CD14-positive monocyte (primary cell): ENCODE results near the gene RAPGEF2. TPM values are rescaled to one million over a fixed set of nuclear protein-coding genes. Genes with fewer than 3 reads are reported as not detected.

Experiments
- DNase-seq, 3 donors: peaks; one replicate each; pipeline ENCODE4 v3.0.0-alpha.2; 2011 to 2022
- H2AFZ ChIP-seq: 2 replicates; pipeline ENCODE4 v1.6.0; 2012; ENCODE audit warnings: mild to moderate bottlenecking, low read depth, low read length, inconsistent platforms; ENCODE audit not compliant: insufficient read depth, poor library complexity, severe bottlenecking
- H3K27ac ChIP-seq, 2 donors: 1 replicate in 1 of 2; 2 replicates in 1 of 2; pipeline ENCODE4 v1.5.1; 2012 to 2013; ENCODE audit warnings: low read length in 2 of 2, control low read depth in 1 of 2, inconsistent platforms in 1 of 2, low read depth in 1 of 2, mild to moderate bottlenecking in 1 of 2
- H3K27me3 ChIP-seq, 2 donors: one replicate each; pipeline versions ENCODE4 v1.6.0 to v1.6.1; 2011 to 2013; ENCODE audit warnings: low read length in 2 of 2; ENCODE audit not compliant: control insufficient read depth in 2 of 2, insufficient read depth in 2 of 2
- H3K36me3 ChIP-seq, 2 donors: replicated peaks in 1 of 2; 1 replicate in 1 of 2; 2 replicates in 1 of 2; pipeline versions ENCODE4 v1.5.1 to v1.6.1; 2012 to 2013; ENCODE audit warnings: low read length in 2 of 2, control low read depth in 1 of 2, inconsistent platforms in 1 of 2, mild to moderate bottlenecking in 1 of 2; ENCODE audit not compliant: insufficient read depth in 2 of 2, control insufficient read depth in 1 of 2
- H3K4me1 ChIP-seq, 2 donors: 1 replicate in 1 of 2; 2 replicates in 1 of 2; pipeline versions ENCODE4 v1.5.1 to v1.6.1; 2012 to 2013; ENCODE audit warnings: low read length in 2 of 2, control low read depth in 1 of 2, inconsistent platforms in 1 of 2, mild to moderate bottlenecking in 1 of 2, moderate library complexity in 1 of 2; ENCODE audit not compliant: insufficient read depth in 2 of 2, control insufficient read depth in 1 of 2
- H3K4me2 ChIP-seq: replicated peaks from 2 replicates; pipeline ENCODE3; 2012; ENCODE audit warnings: low read length, moderate library complexity, mild to moderate bottlenecking; ENCODE audit not compliant: poor library complexity, severe bottlenecking; ENCODE audit errors: extremely low read depth
- H3K4me3 ChIP-seq, 3 experiments: fragments of 200-600 bp in 1 of 3; sonication (generic) in 1 of 3; replicated peaks in 1 of 3; 1 replicate in 2 of 3; 2 replicates in 1 of 3; pipeline ENCODE4 v1.5.1; 2011 to 2013; ENCODE audit warnings: low read length in 3 of 3, mild to moderate bottlenecking in 3 of 3, control low read depth in 2 of 3, low read depth in 2 of 3, inconsistent platforms in 1 of 3, moderate library complexity in 1 of 3
- H3K79me2 ChIP-seq: 2 replicates; pipeline ENCODE4 v1.6.0; 2012; ENCODE audit warnings: mild to moderate bottlenecking, control low read depth, inconsistent platforms, low read length, moderate library complexity; ENCODE audit not compliant: insufficient read depth
- H3K9ac ChIP-seq: 2 replicates; pipeline ENCODE4 v1.6.0; 2017; ENCODE audit warnings: low read length, mild to moderate bottlenecking; ENCODE audit not compliant: insufficient read depth, poor library complexity, severe bottlenecking
- H3K9me3 ChIP-seq, 2 donors: replicated peaks in 1 of 2; 1 replicate in 1 of 2; 2 replicates in 1 of 2; pipeline versions ENCODE4 v1.5.1 to v1.6.1; 2012 to 2013; ENCODE audit warnings: low read length in 2 of 2, control low read depth in 1 of 2; ENCODE audit not compliant: control insufficient read depth in 1 of 2, insufficient read depth in 1 of 2
- H4K20me1 ChIP-seq: 2 replicates; pipeline ENCODE4 v1.6.0; 2012; ENCODE audit warnings: mild to moderate bottlenecking, low read length, control low read depth, moderate library complexity; ENCODE audit not compliant: insufficient read depth
- H3K27ac Mint-ChIP-seq, 7 donors: one replicate each; pipeline ENCODE4 v1.8.0; 2020; ENCODE audit warnings: mild to moderate bottlenecking in 7 of 7, mixed read lengths in 7 of 7, moderate library complexity in 6 of 7, inconsistent platforms in 2 of 7
- H3K27me3 Mint-ChIP-seq, 3 donors: one replicate each; pipeline ENCODE4 v1.8.0; 2021 to 2022; ENCODE audit warnings: low read depth in 3 of 3, mild to moderate bottlenecking in 3 of 3, mixed read lengths in 3 of 3, moderate library complexity in 3 of 3, inconsistent platforms in 1 of 3
- H3K36me3 Mint-ChIP-seq, 2 donors: one replicate each; pipeline ENCODE4 v1.8.0; 2020; ENCODE audit warnings: mixed read lengths in 2 of 2, inconsistent platforms in 1 of 2, mild to moderate bottlenecking in 1 of 2
- H3K4me1 Mint-ChIP-seq: one replicate; pipeline ENCODE4 v1.8.0; 2020; ENCODE audit warnings: mild to moderate bottlenecking, mixed read lengths
- H3K4me3 Mint-ChIP-seq, 2 donors: one replicate each; pipeline ENCODE4 v1.8.0; 2020; ENCODE audit warnings: mild to moderate bottlenecking in 2 of 2, mixed read lengths in 2 of 2, moderate library complexity in 1 of 2
- H3K9me3 Mint-ChIP-seq, 7 donors: one replicate each; pipeline ENCODE4 v1.8.0; 2020 to 2022; ENCODE audit warnings: mixed read lengths in 7 of 7, mild to moderate bottlenecking in 6 of 7, moderate library complexity in 6 of 7, inconsistent platforms in 2 of 7
- CTCF ChIP-seq: fragments of 200-600 bp; IDR thresholded peaks from one replicate; pipeline ENCODE4 v1.8.0; 2022; ENCODE audit warnings: antibody characterized with exemption, mild to moderate bottlenecking
- WGBS: methylation state at CpG from one replicate; pipeline ENCODE4 v1.1.5; 2013; ENCODE audit warnings: missing lambda C conversion rate; ENCODE audit not compliant: insufficient coverage; 5-methylcytosine and 5-hydroxymethylcytosine counted together
- intact Hi-C, 2 donors: fragments of 100-400 bp; cut with micrococcal nuclease; formaldehyde crosslinking; loops; one replicate each; pipeline versions ENCODE4 v1.15.0 to v1.15.1; 2023
- polyA plus RNA-seq, 3 donors: library from polyadenylated mRNA; depleted of rRNA in 1 of 3; unstranded in 2 of 3; stranded (reverse) in 1 of 3; fragments of 300-500 nt in 2 of 3; fragments of >200 nt in 1 of 3; fragmentation: Illumina TruSeq in 2 of 3; gene quantifications; 1 replicate in 2 of 3; 2 replicates in 1 of 3; pipeline ENCODE4 v1.2.3, GENCODE V29; 2012 to 2021

The RAPGEF2 gene
- polyA plus RNA-seq, 3 donors = 1.5 to 29.8 (median 2.0) TPM

DNA sequence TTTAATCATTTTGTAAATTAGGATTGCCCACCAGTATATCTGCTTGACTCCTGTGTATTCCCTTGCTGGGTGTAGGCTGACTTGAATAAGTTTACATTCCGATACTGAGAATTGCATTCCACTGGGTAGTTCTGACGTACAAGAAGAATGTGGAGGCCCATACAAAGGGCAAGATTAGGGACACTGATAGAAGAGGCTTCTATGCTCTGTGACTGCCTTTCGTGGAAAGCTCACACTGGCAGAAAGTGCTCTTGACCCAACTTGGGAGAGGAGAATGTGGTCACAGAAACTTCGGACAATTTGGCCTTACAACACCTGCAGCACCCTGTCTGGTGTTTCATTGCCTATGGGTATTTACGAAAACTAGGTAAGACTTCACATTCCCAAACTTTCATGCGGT lies 126.3 kb downstream of the RAPGEF2 start:
- H3K9me3 ChIP-seq = no peaks in the 10 kb centered on the region
- H3K27me3 Mint-ChIP-seq = no peaks in the 10 kb centered on the region
- H3K4me1 ChIP-seq = peaks cover 0 to 5% of the 10 kb centered on the region in 2 donors
- H3K9me3 Mint-ChIP-seq = peaks cover 0 to 4% (median 0%) of the 10 kb centered on the region in 7 donors
- H3K79me2 ChIP-seq = no peaks in the 10 kb centered on the region
- no peaks in the 10 kb centered on the region for H3K36me3 ChIP-seq
- intact Hi-C loops = no loop called here
- H3K27me3 ChIP-seq = no peaks in the 10 kb centered on the region
- H3K4me1 Mint-ChIP-seq = peaks cover 14% of the 10 kb centered on the region
- H3K27ac Mint-ChIP-seq = no peak overlapping the region
- 93% methylated on average over 3 of the region's 6 CpGs for WGBS
- DNase-seq = no peak
- H3K27ac ChIP-seq = no peak overlapping the region
- H3K4me3 Mint-ChIP-seq = no peak overlapping the region
- peaks cover 33% of the 10 kb centered on the region for H4K20me1 ChIP-seq
- no peak overlapping the region for H3K4me2 ChIP-seq
- no peak overlapping the region for H3K9ac ChIP-seq
- no peak overlapping the region for H2AFZ ChIP-seq
- H3K4me3 ChIP-seq = no peak overlapping the region
- TF ChIP-seq CTCF = no peak
- peaks cover 0 to 13% of the 10 kb centered on the region in 2 donors for H3K36me3 Mint-ChIP-seq

DNA sequence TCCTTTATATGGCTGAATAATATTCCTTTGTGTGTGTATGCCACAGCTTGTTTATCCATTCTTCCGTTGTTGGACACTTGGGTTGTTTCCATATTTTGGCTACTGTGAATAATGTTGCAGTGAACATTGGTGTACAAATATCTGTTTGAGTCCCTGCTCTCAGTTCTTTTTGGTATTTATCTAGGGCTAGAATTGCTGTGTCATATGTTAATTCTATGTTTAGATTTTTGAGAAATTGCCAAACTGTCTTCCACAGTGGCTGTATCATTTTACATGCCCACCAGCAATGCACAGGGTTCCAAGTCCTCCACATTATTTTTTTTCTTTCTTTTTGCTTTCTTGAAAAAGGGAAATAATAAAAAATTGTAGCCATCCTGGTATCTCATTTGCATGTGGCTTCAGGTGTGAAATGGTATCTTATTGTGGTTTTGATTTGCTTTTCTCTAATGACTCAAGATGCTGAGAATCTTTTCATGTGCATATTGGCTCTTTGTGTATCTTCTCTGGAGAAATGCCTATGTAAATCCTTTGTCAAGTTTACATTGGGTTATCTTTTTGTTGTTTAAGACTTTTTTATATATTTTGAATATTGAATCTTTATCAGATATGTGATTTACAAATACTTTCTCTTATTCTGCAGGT lies 129.7 kb downstream of the RAPGEF2 start:
- Histone ChIP-seq H3K79me2 (no peaks in the 10 kb centered on the region), H3K27me3 (no peaks in the 10 kb centered on the region), H2AFZ (no peak overlapping the region), H4K20me1 (peaks cover 17% of the 10 kb centered on the region), H3K27ac (no peak overlapping the region), H3K4me1 (peaks cover 0 to 5% of the 10 kb centered on the region in 2 donors), H3K9ac (no peak overlapping the region), H3K9me3 (no peaks in the 10 kb centered on the region), H3K36me3 (no peaks in the 10 kb centered on the region), H3K4me2 (no peak overlapping the region), H3K4me3 (no peak overlapping the region)
- TF ChIP-seq CTCF = no peak
- Mint-ChIP-seq H3K4me3 (no peak overlapping the region), H3K4me1 (peaks cover 8% of the 10 kb centered on the region), H3K27ac (no peak overlapping the region), H3K9me3 (peaks cover 0 to 4% (median 0%) of the 10 kb centered on the region in 7 donors), H3K27me3 (no peaks in the 10 kb centered on the region), H3K36me3 (peaks cover 0 to 9% of the 10 kb centered on the region in 2 donors)
- intact Hi-C loops = no loop called here
- no peak for DNase-seq
- 100% methylated on average over 1 of the region's 1 CpG for WGBS
